ENCODE results near the gene HIF3A. TPM values are rescaled to one million over a fixed set of nuclear protein-coding genes. Genes with fewer than 3 reads are reported as not detected.

The HIF3A gene
- total and polyA plus RNA-seq, 2 experiments from 2014 or later, result 54.6 to 149 TPM

DNA sequence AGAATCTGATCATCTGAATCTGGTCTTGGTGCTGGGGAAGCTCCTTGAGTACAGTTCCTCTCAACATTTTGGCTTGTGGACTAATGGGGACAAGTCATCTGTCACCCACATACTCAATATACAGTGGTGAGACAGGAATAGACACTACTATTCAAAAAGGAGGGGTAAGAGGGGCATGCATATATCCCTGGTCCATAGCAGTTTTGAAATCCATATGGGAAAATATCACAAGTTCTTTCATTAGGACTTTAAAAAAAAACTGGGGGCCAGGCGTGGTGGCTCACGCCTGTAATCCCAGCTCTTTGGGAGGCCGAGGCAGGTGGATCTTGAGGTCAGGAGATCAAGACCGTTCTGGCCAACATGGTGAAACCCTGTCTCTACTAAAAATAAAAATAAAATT, 29.8 kb downstream of the HIF3A start:
- no peak overlapping the region for H3K27ac ChIP-seq
- no peaks in the 10 kb centered on the region for H3K79me2 ChIP-seq
- H3K36me3 ChIP-seq (replicated peaks; ENCODE audit: insufficient read depth, low read depth), result peaks cover 12% of the 10 kb centered on the region
- no peak overlapping the region for H3K4me2 ChIP-seq
- no peaks in the 10 kb centered on the region for H3K27me3 ChIP-seq
- no peaks in the 10 kb centered on the region for H3K9me2 ChIP-seq (replicated peaks; ENCODE audit: insufficient read depth)
- no peak overlapping the region for H2AFZ ChIP-seq
- H4K20me1 ChIP-seq (ENCODE audit: insufficient read depth, poor library complexity, severe bottlenecking), result no peaks in the 10 kb centered on the region
- H3K4me3 ChIP-seq, result no peak overlapping the region
- DNase-seq (ENCODE audit: low spot score), result no peak
- WGBS (ENCODE audit: low lambda C conversion rate, missing lambda C conversion rate), result 98% methylated on average over 4 of the region's 4 CpGs
- H3K4me1 ChIP-seq (ENCODE audit: insufficient read depth), result no peaks in the 10 kb centered on the region
- peaks cover 6% of the 10 kb centered on the region for H3K9me3 ChIP-seq (ENCODE audit: low read depth)
- TF ChIP-seq, protein P1, sequence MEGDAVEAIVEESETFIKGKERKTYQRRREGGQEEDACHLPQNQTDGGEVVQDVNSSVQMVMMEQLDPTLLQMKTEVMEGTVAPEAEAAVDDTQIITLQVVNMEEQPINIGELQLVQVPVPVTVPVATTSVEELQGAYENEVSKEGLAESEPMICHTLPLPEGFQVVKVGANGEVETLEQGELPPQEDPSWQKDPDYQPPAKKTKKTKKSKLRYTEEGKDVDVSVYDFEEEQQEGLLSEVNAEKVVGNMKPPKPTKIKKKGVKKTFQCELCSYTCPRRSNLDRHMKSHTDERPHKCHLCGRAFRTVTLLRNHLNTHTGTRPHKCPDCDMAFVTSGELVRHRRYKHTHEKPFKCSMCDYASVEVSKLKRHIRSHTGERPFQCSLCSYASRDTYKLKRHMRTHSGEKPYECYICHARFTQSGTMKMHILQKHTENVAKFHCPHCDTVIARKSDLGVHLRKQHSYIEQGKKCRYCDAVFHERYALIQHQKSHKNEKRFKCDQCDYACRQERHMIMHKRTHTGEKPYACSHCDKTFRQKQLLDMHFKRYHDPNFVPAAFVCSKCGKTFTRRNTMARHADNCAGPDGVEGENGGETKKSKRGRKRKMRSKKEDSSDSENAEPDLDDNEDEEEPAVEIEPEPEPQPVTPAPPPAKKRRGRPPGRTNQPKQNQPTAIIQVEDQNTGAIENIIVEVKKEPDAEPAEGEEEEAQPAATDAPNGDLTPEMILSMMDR (IDR thresholded peaks at IDR 0.05; ENCODE audit: poor library complexity), result no peak
- TF ChIP-seq EZH2 (IDR thresholded peaks at IDR 0.05; ENCODE audit: borderline replicate concordance) (no peak), EZH2phosphoT487 (IDR thresholded peaks at IDR 0.05; ENCODE audit: low read depth, severe bottlenecking, unreplicated experiment) (no peak)

DNA sequence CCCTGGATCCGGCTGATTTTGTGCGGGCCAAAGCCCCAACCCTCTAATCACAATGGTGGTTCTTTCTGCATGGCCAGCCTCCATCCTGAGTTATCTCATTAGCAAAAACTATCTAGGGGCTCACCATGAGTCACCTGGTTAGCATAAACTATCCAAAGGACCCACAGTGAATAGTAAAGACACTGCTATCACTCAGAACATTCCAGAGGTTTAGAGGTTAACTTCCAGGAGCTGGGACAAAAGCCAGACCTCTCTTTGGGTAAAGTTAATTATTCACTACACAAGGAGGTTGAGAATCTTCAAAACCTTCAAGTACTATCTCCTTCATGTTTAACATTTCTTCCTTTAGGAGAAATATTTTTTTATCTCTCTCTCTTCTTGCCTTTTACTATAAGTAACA, 31.2 kb downstream of the HIF3A start:
- WGBS (ENCODE audit: low lambda C conversion rate, missing lambda C conversion rate), result 91% methylated on average over 2 of the region's 2 CpGs
- TF ChIP-seq EZH2 (IDR thresholded peaks at IDR 0.05; ENCODE audit: borderline replicate concordance), result no peak
- TF ChIP-seq, protein P1 (IDR thresholded peaks at IDR 0.05; ENCODE audit: poor library complexity), result no peak
- no peak for TF ChIP-seq EZH2phosphoT487 (IDR thresholded peaks at IDR 0.05; ENCODE audit: low read depth, severe bottlenecking, unreplicated experiment)
- peaks cover 12% of the 10 kb centered on the region for H3K36me3 ChIP-seq (replicated peaks; ENCODE audit: insufficient read depth, low read depth)

DNA sequence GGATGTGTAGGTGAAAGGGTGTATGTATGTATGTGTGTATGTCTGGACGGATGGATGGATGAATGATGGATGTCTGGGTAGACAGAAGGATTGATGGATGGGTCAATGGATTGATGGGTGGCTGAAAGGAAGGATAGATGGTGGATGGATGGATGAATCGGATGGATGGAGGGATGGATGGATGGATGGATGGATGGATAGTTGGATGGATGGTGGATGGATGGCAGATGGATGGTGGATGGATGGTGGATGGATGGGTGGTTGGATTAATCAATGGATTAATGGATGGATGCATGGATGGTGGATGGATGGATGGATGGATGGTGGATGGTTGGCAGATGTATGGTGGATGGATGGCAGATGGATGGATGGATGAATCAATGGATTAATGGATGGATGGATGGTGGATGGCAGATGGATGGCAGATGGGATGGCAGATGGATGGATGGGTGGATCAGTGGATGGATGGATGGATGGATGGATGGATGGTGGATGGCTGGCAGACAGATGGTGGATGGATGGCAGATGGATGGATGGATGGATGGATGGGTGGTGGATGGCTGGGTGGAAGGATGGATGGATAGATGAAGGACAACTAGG, 33.6 kb downstream of the HIF3A start:
- Histone ChIP-seq H4K20me1 (ENCODE audit: insufficient read depth, poor library complexity, severe bottlenecking) (no peaks in the 10 kb centered on the region), H3K9me2 (replicated peaks; ENCODE audit: insufficient read depth) (no peaks in the 10 kb centered on the region), H3K4me1 (ENCODE audit: insufficient read depth) (no peaks in the 10 kb centered on the region), H3K79me2 (no peaks in the 10 kb centered on the region), H3K4me2 (no peak overlapping the region), H2AFZ (no peak overlapping the region), H3K36me3 (replicated peaks; ENCODE audit: insufficient read depth, low read depth) (peaks cover 10% of the 10 kb centered on the region), H3K4me3 (no peak overlapping the region), H3K27ac (no peak overlapping the region), H3K9me3 (ENCODE audit: low read depth) (peaks cover 6% of the 10 kb centered on the region), H3K27me3 (no peaks in the 10 kb centered on the region)
- WGBS (ENCODE audit: low lambda C conversion rate, missing lambda C conversion rate), result 96% methylated on average over 2 of the region's 2 CpGs
- no peak for TF ChIP-seq EZH2phosphoT487 (IDR thresholded peaks at IDR 0.05; ENCODE audit: low read depth, severe bottlenecking, unreplicated experiment)
- TF ChIP-seq EZH2 (IDR thresholded peaks at IDR 0.05; ENCODE audit: borderline replicate concordance), result no peak
- TF ChIP-seq, protein P1 (IDR thresholded peaks at IDR 0.05; ENCODE audit: poor library complexity), result no peak
- no peak for DNase-seq (ENCODE audit: low spot score)

More for the DNA sequence above, 31.2 kb downstream of the HIF3A start:
- H3K27me3 ChIP-seq, result no peaks in the 10 kb centered on the region
- no peaks in the 10 kb centered on the region for H3K4me1 ChIP-seq (ENCODE audit: insufficient read depth)
- no peak for DNase-seq (ENCODE audit: low spot score)
- H3K27ac ChIP-seq, result peak overlapping the region; percentile 20
- H4K20me1 ChIP-seq (ENCODE audit: insufficient read depth, poor library complexity, severe bottlenecking), result no peaks in the 10 kb centered on the region
- no peak overlapping the region for H3K4me3 ChIP-seq
- peaks cover 6% of the 10 kb centered on the region for H3K9me3 ChIP-seq (ENCODE audit: low read depth)
- no peak overlapping the region for H3K4me2 ChIP-seq
- no peak overlapping the region for H2AFZ ChIP-seq
- no peaks in the 10 kb centered on the region for H3K79me2 ChIP-seq
- H3K9me2 ChIP-seq (replicated peaks; ENCODE audit: insufficient read depth), result no peaks in the 10 kb centered on the region

Data from hepatocyte (in vitro differentiated cells).